Adrenal gland (tissue), 5 donors: ENCODE measurements around the gene ZNF613.

ENCODE experiments used
- POLR2A ChIP-seq, 2 donors: fragments of 450-650 bp; IDR thresholded peaks; one replicate each; pipeline ENCODE4 v1.6.1; 2017; ENCODE audit warnings: antibody characterized with exemption in 2 of 2, mild to moderate bottlenecking in 2 of 2, moderate library complexity in 1 of 2
- TF ChIP-seq, protein P1 (sequence below), 6 experiments: fragments of 450-650 bp in 4 of 6; fragments of 200-600 bp in 2 of 6; sonication (generic) in 1 of 6; IDR thresholded peaks; 1 replicate in 5 of 6; 2 replicates in 1 of 6; pipeline versions ENCODE4 v1.5.1 to v1.8.0; 2016 to 2021; ENCODE audit warnings: antibody characterized with exemption in 6 of 6, mild to moderate bottlenecking in 2 of 6, moderate library complexity in 1 of 6
- donor health status: DM: no; HTN: no; CAD: no.

DNA sequence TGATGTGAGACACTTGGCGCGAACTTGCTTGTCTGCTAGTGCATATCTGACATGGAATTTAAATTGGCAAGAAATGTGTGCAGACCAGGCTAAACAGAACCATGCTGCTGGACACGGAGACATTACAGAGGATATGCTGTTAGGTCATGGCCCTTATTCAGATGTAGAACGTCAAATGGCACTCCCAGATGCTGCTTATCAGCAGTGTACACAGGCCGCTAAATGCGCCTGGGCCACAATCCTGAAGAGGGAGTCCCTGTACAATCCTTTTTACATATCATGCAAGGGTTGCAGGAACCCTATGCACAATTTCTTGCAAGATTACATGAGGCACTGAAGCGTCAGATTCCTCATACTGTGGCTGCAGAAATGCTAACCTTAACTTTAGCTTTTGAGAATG lies 50.1 kb downstream of the ZNF613 start:
- TF ChIP-seq, protein P1, sequence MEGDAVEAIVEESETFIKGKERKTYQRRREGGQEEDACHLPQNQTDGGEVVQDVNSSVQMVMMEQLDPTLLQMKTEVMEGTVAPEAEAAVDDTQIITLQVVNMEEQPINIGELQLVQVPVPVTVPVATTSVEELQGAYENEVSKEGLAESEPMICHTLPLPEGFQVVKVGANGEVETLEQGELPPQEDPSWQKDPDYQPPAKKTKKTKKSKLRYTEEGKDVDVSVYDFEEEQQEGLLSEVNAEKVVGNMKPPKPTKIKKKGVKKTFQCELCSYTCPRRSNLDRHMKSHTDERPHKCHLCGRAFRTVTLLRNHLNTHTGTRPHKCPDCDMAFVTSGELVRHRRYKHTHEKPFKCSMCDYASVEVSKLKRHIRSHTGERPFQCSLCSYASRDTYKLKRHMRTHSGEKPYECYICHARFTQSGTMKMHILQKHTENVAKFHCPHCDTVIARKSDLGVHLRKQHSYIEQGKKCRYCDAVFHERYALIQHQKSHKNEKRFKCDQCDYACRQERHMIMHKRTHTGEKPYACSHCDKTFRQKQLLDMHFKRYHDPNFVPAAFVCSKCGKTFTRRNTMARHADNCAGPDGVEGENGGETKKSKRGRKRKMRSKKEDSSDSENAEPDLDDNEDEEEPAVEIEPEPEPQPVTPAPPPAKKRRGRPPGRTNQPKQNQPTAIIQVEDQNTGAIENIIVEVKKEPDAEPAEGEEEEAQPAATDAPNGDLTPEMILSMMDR (IDR thresholded peaks at IDR 0.05) = no peak
- TF ChIP-seq POLR2A (IDR thresholded peaks at IDR 0.05) = no peak
